Stimulated activated CD4-positive, alpha-beta T cell treated with anti-CD3 and anti-CD28 coated beads, Interleukin-4, amount 100 ng/mL, for 48 hours (primary cell): ENCODE results near the gene ANGPTL7.
"Not testable (repeated sequence)": the region's sequence is repeated elsewhere in the genome, so short reads cannot be mapped to it uniquely, and the experiment has no call there.

Experiments
- DNase-seq, 2 donors: peaks; one replicate each; pipeline ENCODE4 v3.0.0-alpha.2; 2020; ENCODE audit warnings: low read depth in 2 of 2

The ANGPTL7 gene

DNA sequence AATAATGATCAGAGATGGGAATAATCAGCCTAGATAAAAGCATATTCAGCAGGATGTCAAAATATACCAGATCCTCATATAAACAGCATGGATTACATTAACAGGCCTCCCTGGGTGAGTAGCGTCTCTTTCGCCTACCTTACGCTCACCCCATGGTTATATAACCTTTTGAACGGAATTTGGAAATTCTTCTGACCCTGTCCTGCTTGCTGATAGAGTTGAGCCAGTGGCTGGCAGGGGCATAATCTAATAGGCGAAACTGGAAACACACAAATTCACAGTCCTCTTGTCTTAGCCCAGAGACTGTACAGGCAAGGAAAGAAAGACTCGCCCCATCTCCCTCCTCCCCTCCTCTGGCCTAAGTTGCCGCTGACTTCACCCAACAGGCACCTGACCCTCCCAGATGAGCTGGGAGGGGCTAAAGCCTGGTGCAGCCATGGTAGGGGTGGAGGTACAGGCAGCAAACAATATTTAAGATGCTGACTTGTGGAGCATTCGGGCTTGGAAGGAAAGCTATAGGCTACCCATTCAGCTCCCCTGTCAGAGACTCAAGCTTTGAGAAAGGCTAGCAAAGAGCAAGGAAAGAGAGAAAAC lies at the start of gene ANGPTL7:
ANGPTL7 (plus strand) TSS at position 498 of the 594 bp plus-strand sequence. CDS start 225 bp downstream, outside the sequence.
- no peak for DNase-seq

- DNase-seq: no peak
These were observed 46.4 kb upstream of the ANGPTL7 start for GRCh38 chr1:11142618-11143391.

GRCh38 chr1:11143401-11143800 lies 45.8 kb upstream of the ANGPTL7 start:
- DNase-seq: no peak

DNA sequence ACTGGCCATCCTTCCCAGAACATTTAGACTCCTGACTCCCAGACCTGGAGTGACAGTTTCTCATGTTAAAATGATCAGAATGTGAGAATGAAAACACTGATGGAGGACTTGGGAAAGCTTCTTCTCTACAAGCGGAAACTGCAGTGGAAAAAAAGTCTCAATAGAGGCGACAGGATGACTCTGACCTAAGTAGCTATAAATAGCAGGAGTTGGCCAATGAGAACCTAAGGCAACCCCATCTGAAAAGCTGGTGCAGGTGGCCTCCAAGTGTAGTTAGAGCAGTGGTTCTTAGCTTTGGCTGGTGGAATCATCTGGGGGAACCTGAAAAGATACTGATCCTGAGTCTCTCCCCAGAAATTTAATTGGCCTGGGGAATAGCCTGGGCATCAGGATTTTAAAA lies 45.2 kb upstream of the ANGPTL7 start:
- no peak for DNase-seq

- DNase-seq: no peak
These were observed 44.4 kb upstream of the ANGPTL7 start for GRCh38 chr1:11144570-11145256.

DNA sequence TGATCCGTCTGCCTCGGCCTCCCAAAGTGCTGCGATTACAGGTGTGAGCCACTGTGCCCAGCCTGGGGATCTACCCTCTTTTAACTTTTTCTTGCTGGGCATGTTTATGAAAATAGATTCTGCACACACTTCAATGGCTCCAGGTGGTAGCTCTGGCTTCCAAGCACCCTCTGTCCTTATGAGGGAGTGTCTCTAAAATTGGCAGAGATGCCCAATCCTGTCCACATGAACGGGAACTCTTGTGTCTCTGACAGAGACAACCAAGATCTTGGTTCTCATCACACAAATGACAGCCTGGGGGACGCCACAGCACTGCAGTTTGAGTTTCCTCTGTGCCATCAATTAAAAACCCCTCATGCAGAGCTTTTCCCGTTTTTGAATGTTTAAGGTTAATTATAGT lies 43.4 kb upstream of the ANGPTL7 start:
- no peak for DNase-seq

GRCh38 chr1:11147197-11147770 lies 41.9 kb upstream of the ANGPTL7 start:
- no peak for DNase-seq

DNA sequence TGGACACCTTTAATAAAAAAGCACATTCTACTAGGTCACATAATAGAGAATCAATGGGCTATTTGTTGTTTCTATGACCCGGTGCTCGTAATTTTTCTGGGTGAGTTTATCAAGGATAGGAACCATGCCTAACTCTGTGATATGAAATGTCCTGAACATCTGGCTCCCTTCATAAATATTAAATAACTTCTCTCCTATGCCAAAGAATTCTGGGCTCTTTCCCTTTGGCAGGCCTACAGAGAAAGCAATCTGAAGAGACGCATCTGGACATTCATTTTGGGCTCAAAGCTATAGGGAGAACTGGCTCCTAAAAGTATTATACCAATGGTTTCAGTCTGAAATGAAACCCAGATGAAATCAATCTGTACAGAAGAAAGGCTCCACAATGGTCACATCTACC lies 38.8 kb upstream of the ANGPTL7 start:
- no peak for DNase-seq

GRCh38 chr1:11151114-11151513 lies 38.0 kb upstream of the ANGPTL7 start:
- no peak for DNase-seq

- DNase-seq: no peak
These were observed 37.1 kb upstream of the ANGPTL7 start for GRCh38 chr1:11151826-11152612.

DNA sequence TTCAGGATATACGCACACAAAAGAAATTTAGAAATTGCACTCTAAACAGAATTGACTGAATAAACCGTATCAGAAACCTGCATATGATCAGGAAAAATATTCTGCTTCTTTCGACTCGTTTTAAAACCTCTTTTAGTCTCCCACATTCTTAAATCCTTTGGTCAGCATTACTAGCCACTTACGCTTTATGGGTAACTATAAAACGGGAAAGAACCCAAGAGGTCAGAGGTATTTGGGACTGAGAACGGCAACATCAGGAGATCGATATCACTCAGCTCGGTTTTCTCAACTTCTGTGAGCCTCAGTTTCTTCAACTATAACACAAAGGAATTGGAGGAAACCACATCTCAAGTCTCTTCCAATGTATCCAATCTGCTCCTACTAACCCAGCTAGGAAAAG lies 36.4 kb upstream of the ANGPTL7 start:
- no peak for DNase-seq

DNA sequence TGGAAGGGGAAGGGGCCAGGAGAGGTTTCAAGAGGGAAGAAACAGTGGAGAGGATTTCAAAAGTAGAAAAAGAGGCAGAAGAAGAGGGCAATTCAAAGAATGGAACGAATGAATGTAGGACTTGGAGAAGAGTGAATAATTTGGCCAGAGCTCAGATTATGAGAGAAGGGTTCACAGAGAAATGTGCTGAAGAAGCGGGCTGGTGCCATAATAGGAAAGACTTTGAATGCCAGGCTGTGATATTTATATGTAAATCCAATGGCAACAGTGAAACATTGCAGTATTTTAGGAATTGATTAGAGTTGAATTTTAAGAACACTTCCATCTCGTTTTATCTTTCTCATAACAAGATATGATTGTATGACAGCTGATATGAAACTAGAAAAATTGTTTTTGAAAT lies 36.0 kb upstream of the ANGPTL7 start:
- no peak for DNase-seq

DNA sequence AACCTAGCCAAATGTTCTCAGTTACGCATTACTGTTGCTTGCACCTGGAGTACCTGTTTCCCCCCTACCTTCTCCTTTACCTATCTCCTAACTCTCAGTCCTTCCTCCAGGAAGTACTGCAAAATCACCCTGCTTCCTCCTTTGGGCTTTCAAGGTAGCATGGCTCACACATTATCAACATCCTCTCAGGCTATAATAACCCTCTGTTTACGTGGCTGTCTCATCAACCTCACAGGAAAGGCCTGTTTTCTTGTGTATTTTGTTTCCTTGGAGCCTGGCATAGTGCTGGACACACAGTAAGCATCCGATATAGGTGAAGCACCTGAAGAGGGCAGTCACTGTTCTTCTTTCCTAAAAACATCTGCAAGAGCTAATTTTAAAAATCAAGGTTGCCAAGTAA lies 32.7 kb upstream of the ANGPTL7 start:
- DNase-seq: no peak

- DNase-seq: peak in 1 of 2 donors; percentile 25
These were observed 32.2 kb upstream of the ANGPTL7 start for GRCh38 chr1:11156963-11157362.

- DNase-seq: no peak
These were observed 31.8 kb upstream of the ANGPTL7 start for GRCh38 chr1:11157394-11157793.

DNA sequence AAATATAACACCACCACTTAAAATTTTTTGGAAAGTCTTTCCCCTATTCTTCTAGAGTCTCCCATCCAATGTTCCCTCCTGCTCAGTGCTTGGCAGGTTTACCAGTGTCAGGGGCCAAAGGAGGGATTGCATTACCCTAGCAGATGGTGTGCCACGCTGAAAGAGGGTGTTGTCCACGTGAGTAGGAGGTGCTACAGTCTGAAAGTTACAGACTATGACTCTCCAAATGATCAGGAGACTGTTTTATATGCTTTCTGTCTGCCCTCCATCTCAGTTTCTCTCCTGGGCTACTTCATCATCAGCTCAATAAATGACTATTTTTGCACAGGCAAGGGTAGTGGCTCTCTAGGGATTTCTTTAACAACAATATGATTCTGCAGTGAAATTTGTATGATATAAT lies 31.3 kb upstream of the ANGPTL7 start:
- DNase-seq: no peak

DNA sequence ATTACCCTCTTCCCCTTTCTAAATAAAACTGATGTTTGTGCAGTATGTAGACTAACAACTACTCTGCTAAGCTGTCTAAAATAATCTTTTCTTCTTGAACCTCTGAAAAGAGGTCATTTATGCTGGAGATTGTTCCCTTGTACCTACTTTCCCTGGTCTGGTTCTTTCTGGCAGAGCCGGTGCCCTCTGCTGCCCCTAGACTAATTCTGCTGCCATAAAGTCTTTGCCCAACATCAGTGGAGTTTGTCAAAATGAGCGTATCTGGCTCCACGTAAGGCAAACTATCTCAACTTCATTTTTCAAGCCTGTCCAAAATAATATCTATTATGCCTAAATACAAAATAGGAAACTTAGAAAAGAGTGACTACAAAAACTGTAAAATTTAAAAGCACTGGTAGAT lies 30.9 kb upstream of the ANGPTL7 start:
- no peak for DNase-seq

GRCh38 chr1:11158720-11159321 lies 30.3 kb upstream of the ANGPTL7 start:
- no peak for DNase-seq

- not testable (repeated sequence) for DNase-seq
These were observed 26.4 kb upstream of the ANGPTL7 start for GRCh38 chr1:11162752-11163151.

DNA sequence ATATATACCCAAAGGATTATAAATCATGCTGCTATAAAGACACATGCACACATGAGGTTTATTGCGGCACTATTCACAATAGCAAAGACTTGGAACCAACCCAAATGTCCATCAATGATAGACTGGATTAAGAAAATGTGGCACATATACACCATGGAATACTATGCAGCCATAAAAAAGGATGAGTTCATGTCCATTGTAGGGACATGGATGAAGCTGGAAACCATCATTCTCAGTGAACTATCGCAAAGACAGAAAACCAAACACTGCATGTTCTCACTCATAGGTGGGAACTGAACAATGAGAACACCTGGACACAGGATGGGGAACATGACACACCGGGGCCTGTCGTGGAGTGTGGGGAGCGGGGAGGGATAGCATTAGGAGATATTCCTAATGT lies 22.4 kb upstream of the ANGPTL7 start:
- not testable (repeated sequence) for DNase-seq

DNA sequence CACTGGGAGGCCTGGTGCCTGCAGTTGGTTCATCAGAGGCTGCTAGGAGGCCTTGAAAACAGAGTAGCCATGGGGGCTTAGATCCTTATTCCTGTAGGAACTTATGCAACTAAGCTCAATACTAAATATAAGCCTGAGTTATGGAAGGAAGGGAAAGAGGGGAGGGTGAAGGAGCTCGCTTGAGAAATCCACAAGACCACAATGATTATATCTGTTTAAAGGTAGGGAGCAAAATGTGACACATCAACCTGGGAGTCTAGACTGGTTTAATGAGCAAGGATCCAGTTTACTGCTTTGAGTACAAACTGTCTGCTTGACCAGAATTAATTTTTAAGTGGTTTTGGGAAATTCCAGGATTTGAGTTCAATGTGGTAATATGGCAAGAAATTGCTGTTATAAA lies 20.4 kb upstream of the ANGPTL7 start:
- no peak for DNase-seq
